Myocyte (in vitro differentiated cells): Measurements from ENCODE around the gene ZBTB37. TPM values are rescaled to one million over a fixed set of nuclear protein-coding genes. Genes with fewer than 3 reads are reported as not detected.
A peak's percentile ranks its signal among the peaks of the same experiment; 100 is the strongest.
"Not testable (repeated sequence)": the region's sequence is repeated elsewhere in the genome, so short reads cannot be mapped to it uniquely, and the experiment has no call there.

Experiments used
- DNase-seq: peaks from one replicate; pipeline ENCODE4 v3.0.0-alpha.2; 2012; ENCODE audit warnings: low read depth
- total RNA-seq: library from RNA; depleted of rRNA; stranded (reverse); fragments of >200 nt; gene quantifications from 2 replicates; pipeline ENCODE4 v1.2.3, GENCODE V29; 2014

ZBTB37 gene
- total RNA-seq, 1 donor from 2014 or later = 10.9 TPM

DNA sequence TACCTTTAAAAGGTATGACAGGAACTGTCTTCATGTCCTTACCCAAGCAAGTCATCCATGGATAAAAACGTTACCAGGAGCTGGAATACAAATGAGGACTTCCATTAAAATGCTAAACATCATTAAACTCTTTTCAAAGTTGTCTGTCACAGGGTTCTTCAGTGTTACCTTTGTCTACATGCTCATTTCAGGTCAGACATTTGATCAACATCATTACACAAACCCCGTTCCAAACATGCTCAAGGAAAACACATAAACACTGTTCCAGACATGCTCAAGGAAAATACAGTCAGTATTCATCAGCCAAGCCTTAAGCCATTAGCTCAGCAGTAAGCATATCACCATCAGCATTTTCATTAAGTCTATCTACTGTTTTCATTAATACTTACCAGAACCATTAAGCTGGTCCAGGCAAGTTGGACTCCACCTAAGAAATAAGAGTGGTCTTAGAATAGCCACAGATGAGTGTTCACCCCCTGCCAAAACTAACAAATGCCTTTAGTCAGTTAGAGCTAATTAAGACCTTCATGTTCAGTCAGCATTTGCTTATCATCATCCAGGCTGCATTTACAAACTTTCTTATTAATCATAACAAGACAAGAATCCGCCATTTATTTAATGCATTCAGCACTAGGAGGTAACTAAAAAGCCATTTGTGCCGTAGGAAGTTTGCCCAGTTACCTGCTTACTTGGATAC, 2.6 kb upstream of the ZBTB37 start:
- DNase-seq = no peak

DNA sequence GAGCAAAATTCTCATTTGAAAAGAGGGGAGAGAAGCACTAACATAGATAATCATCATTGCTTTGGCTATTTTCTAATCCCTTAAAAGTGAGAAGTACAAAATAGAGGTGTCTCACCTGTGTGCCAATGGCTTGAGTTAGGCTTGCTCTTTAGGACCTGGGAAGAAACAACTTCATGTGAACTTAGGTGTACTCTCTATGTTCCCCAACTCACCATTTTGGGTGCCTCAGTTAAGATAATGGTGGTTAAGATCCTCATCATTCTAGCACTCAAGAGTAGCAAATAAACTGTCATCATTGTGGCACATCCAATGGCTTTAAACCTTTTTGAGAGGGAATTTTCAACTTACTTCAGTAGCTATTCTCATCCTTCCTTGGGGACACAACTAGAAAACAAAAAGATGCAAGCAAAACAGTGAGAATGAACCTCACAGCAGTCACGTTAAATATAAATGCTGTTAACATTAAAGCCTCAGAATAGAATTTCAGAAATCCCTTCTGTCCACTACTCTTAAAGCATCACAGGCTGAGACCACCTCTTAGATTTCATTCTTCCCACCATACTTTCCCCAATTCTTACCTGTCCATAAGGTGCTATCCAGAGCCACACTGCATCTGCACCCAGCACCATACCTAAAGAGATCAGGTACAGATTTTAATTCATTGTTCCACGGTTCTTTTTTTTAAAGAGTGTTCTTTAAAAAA, 1.6 kb upstream of the ZBTB37 start:
- DNase-seq = no peak

DNA sequence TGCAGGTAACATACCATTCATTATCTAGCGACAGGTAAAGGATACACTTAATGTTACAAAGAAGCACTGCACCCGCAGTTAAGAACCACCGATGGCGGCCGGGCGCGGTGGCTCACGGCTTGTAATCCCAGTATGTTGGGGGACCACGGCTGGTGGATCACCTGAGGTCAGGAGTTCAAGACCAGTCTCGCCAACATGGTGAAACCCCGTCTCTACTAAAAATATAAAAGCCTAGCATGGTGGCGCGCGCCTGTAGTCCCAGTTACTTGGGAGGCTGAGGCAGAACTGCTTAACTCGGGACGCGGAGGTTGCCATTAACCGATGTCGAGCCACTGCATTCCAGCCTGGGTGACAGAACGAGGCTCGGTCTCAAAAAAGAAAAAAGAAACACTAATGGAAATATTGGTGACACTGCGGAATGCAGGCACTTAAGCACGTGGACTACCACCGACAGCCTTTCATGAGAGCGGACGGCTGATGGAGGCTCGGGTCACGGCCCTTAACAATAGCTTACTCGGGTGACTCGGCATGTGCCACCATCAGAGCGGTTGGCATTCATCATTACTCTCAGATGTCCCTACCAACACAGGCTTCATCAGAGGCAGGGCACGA, 933 bp upstream of the ZBTB37 start:
- no peak for DNase-seq

DNA sequence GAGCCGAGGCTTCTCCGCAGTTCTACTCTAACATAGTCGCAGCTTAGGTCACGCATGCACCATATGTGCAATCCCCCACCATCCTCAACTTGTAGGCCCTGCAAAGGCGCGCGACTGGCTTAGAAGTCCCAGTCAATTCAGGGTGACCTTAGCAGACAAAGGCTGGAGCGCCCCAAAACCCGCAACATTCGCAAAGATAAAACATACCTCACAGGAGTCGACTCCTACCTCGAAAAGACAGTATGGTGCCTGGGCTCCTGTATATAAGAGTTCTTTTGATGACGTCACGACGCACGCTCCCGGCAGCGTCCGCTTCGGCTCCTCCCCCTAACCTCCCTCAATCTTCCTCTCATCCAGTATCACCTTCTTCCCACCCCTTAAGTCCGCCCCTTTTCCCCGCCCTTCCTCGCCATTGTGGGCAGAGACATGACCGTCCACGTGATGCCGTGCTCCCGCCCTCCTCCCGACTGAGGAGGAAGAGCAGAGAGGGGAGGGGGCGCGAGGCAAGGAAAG, 371 bp upstream of the ZBTB37 start, which contains the start of gene GAS5:
Gene GAS5, minus strand, starts transcription at position 237 of the 513 bp plus-strand sequence.
- DNase-seq = peak; percentile 100

DNA sequence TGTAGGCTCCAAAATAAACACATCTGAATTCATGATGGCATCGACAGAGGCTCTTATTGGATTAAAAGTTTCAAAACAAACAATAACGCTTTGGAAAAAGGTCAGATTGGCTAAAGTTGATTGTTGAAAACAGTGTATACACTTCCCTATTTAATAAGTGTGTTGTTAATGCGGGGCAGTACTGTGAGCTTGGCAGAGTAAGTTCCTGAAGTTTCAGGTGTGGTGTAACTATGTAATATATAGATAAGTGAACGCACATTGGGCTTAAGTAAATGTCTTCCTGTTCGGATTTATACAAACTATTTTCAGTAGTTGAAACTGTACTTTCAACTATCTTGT, 810 bp downstream of the ZBTB37 start:
- DNase-seq = no peak

DNA sequence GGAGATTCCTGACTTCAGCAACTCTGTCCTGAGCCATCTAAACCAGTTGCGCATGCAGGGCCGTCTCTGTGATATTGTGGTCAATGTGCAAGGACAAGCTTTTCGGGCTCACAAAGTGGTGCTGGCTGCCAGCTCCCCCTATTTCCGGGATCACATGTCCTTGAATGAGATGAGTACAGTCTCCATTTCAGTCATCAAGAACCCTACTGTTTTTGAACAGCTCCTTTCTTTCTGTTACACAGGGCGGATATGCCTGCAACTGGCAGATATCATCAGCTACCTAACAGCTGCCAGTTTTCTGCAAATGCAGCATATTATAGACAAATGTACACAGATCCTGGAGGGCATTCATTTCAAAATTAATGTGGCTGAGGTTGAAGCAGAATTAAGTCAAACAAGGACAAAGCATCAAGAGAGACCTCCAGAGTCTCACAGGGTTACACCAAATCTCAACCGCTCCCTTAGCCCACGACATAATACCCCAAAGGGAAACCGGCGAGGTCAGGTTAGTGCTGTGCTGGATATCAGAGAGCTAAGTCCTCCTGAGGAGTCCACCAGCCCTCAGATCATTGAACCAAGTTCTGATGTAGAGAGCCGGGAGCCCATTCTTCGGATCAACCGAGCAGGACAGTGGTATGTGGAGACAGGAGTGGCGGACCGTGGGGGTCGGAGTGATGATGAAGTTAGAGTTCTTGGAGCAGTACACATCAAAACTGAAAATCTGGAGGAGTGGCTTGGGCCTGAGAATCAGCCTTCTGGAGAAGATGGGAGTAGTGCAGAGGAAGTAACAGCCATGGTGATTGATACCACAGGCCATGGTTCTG, 2.3 kb downstream of the ZBTB37 start:
- DNase-seq = no peak

DNA sequence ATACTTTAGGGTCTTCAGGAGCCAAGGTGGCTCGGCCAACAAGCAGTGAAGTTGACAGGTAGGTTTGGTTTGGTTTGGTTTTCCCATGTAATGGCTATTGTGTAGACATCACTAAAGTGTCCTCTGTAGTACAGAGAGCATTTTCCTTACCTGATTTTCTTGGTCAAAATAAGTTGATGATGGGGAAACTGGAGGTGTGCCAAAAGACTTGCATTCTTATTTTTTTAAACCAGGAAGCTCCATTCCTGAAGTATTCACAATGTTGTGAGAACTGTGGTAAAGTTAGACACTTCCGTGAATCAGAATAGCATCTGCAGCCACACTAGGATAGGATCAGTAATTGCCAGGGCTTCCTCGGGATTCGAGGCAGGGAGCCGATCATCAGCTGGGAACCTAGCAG, 2.9 kb downstream of the ZBTB37 start:
- DNase-seq = no peak

DNA sequence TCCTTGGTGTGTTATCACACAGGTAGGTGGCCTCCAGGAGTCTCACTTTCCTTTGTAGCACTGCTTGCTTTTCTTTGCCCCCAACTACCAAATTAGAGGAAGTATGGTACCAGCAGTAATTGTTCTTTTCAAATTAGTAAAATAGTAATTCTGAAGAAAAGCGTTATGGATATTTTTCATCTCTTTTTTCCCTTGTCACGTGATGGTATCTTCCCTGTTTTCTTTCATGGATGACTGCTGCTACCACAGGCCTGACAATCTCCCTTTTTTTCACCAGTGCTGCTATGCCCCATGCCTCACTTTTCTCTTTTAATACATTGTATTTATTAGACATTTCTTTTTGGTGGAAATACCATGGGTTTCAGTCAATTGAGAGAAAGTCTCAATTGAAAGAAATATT, 3.3 kb downstream of the ZBTB37 start:
- DNase-seq = no peak

DNA sequence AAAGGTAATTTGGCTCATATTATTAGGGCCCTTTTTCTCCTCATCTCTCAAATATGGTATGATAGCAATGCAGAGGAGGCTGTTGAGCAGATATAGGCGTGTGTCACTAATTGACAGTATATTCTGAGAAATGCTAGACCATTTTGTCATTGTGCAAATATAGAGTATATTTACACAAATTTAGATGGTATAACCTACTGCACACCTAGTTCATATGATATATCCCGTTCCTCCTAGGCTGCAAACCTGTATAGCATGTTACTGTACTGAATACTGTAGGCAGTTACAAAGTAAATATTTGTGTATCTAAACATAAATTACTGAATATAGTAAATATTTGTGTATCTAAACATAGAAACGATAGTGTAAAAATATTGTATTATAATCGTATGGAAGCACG, 8.6 kb downstream of the ZBTB37 start:
- no peak for DNase-seq

DNA sequence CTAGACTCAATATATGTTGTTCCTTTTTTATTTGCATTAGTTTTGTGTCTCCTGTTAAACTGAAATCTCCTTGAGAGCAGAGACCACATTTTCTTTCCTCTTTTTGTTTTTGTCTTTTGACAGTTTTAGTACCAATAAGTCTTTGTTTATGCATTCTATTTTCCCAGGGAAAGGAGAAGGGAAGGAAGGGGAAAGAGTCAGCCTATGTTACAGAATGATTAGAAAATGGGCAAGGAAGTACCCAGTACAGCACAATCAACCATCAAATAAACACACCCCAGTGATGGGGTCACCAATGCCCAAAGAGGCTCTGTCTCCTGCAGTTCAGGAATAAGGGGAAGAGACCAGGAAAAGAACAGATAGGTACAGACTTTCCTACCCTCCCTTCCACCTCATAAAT, 10.1 kb downstream of the ZBTB37 start:
- no peak for DNase-seq

DNA sequence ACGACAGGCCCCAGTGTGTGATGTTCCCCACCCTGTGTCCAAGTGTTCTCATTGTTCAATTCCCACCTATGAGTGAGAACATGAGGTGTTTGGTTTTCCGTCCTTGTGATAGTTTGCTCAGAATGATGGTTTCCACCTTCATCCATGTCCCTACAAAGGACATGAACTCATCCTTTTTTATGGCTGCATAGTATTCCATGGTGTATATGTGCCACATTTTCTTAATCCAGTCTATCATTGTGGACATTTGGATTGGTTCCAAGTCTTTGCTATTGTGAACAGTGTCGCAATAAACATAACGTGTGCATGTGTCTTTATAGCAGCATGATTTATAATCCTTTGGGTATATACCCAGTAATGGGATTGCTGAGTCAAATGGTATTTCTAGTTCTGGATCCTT, 12.9 kb downstream of the ZBTB37 start:
- not testable (repeated sequence) for DNase-seq

DNA sequence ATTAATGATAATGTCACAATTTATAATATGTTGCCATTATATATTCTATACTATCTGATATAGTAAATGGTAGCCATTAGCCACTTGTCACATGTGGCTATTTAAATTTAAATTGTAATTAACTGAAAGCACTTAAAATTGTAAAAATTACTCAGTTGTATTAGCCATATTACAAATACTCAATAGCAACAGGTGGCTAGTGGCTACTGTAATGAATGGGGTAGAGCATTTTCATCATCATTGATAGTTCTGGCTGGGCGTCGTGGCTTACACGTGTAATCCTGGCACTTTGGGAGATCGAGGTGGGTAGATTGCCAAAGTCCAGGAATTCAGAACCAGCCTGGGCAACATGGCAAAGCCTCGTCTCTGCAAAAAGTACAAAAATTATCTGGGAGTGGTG, 16.5 kb downstream of the ZBTB37 start:
- no peak for DNase-seq

DNA sequence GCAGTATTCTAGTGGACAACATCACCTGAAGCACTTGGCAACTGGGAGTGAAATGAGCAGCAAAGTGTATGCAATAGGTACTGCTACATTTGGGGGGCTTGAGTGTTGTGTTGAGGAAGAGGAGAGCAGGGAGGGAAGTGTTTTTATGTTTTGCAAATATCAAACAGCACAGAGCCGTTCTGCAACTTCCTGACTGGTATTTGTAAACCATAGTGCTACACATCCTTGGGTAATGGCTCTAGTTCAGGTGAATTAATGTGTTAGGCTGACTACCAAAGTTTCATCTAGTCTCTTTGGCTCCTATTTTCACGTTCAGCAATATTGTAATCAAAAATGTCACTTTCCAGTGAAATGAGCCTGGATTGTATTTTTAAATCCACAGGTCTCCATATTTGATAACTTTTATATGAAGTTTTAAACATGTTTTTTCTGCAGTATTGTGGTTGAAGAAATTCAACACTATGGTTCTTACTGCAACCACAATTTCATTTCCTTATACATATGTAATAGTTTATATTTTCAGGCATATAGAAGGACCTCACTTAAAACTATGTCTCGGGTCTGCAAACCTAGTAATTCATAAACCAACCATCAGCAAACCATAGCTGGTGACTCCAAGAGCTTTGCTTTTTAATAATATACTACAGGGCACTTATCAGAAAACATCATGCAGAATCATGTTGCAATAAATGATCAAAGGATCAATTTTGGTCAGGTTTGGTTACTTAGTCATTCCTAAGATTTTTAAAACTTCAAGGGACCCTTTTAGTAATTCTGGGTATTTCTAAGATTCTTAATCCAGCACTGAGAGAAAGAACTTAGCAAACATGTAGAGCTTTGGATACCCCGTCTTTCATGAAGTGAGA, 18.8 kb downstream of the ZBTB37 start:
- no peak for DNase-seq

DNA sequence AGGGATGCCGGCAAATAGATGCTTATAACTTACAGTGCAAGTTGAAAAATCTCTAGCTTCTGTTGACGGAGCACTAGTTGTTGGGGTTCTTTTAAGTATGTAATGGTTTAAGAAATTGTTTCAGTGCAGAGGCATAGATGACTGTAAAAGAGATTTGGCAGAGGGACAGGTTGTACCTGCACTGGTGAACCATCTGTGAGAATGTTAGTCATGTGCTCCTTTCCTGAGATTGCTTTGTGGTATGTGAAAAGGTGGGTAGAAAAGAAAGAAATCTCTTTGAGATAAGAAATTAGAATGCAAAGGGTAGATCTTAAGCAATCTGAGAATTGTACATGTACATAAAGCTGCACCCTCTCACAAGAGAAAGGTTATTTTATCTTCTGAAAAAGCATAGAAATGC, 19.4 kb downstream of the ZBTB37 start:
- DNase-seq = no peak

DNA sequence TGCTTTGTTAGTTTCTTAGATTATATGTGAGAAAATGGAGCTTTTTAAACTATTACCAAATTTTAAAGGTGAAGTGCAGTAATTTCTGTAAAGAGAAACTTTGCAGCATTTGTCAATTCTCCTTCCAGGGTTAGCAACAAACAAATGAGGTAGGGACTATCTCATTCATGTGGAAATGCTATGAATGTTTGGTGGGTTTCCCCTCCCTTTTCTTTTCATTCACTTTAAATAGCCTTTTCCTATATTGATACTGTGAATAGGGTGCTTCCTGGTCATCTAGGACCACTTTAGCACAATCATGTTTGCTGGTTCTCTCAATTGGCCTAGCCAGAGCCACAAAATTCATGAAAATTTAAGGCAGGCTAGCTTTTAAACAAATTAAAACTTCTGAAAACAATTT, 20.6 kb downstream of the ZBTB37 start:
- DNase-seq = no peak

DNA sequence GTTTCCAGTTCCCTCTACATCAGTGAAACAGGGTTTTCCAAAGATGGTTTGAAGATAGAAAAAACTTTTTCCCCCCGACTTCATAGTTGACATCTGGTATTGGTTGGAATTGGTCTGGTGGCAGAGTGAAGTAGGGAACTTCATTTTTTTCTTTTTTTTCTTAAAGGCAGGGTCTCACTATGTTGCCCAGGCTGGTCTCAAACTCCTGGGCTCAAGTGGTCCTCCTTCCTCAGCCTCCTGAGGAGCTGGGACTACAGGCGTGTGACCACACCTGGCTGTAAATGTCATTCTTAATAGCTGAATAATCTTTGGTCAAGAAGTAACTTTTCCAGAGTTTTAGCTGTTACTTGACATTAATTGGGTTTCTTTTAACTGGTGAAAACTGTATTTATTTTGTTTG, 21.7 kb downstream of the ZBTB37 start:
- DNase-seq = no peak

DNA sequence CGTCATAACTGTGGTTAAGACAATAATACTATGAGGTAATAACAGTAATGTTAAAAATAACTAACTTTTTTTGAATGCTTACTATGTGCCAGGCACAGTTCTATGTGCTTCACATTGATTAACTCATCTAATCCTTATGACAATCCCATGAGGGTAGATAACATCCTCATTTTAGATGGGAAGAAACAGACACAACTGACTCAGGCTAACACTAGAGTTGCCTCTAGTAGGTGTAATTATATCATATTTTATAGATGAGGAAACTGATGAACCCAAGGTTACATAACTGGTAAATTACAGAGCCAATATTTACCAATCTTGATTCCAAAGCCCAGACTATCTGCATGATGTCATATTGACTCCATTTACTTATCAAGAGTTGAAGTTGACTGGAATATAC, 25.4 kb downstream of the ZBTB37 start:
- DNase-seq = no peak

DNA sequence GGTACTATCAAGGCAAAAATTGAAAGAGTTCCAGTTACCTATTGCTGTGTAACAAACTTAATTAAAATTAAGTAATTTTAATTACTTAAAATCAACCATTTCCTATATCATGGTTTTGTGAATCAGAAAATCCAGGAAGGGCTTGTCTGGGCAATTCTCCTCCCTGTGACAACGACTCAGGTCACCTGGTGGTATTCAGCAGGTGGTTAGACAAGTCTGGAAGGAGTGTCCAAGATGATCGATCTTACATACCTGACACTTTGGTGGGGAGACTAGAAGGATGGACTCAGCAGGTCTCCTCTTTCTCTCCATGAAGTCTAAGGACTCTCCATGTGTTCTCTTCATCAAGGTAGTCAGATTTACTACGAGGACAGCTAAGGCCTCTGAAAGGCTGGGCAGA, 26.0 kb downstream of the ZBTB37 start:
- DNase-seq = no peak

DNA sequence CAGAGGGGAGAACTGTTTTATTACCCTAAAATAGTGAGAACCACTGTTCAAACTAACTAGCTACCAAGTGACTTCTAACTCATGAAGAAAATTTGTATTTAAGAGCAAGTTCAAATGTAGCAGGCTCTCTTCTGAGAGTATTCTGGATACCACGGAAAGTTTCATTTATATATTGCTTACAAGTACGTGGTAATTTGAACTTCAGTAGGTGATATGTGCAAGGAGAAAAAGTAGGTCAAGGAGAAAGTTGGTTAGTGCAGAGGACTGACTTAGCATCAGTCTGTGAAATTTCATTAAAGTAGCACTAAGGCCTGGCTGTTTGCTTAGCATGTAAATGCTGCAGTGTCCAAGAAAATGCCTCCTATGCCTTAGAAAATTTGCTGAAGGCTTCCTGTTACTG, 32.2 kb downstream of the ZBTB37 start:
- no peak for DNase-seq

DNA sequence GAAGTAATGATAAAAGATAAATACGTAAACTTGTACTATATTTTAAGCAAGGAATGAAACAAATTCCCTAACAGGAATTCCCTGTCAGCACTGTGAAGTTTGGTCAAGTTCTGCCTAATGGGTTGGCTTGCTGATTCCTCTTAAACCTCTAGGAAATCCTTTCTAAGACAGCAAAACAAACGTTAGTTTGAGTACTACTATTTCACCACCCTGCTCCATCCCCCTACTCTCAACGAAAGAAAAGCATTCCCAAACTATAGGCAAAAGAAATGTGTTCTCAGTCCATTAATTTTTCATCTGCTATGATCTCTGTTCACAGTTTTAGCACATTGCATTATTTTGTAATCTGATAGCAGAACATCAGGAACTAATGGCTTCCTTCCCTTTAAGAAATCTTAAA, 32.8 kb downstream of the ZBTB37 start:
- no peak for DNase-seq
